Activated CD4-positive, alpha-beta T cell treated with anti-CD3 and anti-CD28 coated beads for 24 hours (primary cell): ENCODE measurements around the gene RASA4B.
A peak's percentile ranks its signal among the peaks of the same experiment; 100 is the strongest.
"Not testable (repeated sequence)": the region's sequence is repeated elsewhere in the genome, so short reads cannot be mapped to it uniquely, and the experiment has no call there.

Experiments
- DNase-seq, 2 donors: peaks; one replicate each; pipeline ENCODE4 v3.0.0-alpha.2; 2020; ENCODE audit warnings: low read depth in 2 of 2

RASA4B gene

DNA sequence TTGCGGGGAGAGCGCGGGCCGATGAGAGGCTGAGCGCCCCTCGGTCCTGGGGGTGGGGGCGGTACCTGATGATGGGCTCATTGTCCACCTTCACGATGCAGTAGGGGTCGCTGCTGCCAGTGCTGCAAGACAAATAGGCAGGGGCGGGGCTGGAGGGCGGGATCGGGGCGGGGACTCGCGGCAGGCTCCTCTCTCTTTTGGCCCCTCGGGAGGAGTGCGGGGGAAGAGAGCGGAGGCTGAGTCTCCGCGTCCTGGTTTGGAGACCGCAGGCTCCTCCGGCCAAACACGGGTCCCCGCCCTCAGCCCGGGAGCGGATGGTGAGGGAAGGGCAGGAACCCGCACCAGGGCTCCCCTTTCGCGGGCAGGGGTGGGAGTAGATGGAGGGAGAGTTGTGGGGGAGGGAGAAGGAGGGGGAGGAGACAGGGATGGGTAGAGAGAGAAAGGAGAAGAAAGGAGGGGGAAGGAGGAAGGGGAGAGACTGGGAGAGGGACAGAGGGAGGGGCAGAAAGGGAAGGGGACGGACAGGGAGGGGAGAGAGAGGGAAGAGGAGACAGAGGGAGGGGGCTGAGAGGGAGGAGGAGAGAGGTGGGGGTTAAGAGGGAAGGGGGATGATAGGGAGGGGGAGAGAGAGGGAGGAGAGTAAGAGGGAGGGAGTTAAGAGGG, 5.6 kb downstream of the RASA4B start:
- DNase-seq = not testable (repeated sequence)

DNA sequence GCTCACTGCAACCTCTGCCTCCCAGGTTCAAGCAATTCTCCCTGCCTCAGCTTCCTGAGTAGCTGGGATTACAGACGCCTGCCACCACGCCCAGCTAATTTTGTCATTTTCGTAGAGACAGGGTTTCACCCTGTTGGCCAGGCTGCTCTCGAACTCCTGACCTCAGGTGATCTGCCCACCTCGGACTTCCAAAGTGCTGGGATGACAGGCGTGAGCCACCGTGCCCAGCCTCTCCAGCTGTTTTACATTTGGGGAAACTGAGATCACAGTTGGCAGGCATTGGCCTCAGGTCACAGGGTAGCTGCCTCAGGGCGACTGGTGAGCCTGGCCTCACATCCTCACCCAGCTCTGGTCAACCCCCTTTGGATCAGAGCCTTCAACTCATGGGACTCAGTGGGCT, 7.0 kb downstream of the RASA4B start:
- not testable (repeated sequence) for DNase-seq

DNA sequence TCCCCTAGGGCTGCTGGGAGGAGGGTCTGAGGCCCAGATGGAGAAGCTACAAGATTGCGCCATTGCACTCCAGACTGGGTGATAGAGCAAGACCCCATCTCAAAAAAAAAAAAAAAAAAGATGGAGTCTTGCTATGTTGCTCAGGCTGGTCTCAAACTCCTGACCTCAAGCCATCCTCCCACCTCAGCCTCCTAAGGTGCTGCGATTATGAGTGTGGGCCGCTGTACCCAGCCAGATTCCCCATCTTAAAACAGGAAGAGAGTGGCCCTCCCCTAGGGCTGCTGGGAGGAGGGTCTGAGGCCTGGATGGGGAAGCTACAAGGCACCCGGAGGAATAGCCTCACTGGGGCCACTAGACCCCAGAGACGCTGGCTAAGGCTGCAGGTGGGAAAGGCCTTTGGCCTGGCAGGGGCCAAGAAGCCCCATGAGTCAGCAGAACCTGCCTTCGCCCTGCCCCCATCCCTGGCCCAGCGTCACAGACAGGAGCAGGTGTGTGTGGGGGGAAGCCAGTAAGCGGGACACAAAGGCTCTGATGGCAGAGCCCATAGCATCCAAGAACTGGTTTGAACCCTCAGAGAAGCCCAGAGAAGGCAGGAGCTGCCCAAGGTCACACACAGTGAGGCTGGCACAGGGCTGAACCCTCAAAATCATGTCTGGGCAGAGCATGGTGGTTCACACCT, 10.0 kb downstream of the RASA4B start:
- not testable (repeated sequence) for DNase-seq

DNA sequence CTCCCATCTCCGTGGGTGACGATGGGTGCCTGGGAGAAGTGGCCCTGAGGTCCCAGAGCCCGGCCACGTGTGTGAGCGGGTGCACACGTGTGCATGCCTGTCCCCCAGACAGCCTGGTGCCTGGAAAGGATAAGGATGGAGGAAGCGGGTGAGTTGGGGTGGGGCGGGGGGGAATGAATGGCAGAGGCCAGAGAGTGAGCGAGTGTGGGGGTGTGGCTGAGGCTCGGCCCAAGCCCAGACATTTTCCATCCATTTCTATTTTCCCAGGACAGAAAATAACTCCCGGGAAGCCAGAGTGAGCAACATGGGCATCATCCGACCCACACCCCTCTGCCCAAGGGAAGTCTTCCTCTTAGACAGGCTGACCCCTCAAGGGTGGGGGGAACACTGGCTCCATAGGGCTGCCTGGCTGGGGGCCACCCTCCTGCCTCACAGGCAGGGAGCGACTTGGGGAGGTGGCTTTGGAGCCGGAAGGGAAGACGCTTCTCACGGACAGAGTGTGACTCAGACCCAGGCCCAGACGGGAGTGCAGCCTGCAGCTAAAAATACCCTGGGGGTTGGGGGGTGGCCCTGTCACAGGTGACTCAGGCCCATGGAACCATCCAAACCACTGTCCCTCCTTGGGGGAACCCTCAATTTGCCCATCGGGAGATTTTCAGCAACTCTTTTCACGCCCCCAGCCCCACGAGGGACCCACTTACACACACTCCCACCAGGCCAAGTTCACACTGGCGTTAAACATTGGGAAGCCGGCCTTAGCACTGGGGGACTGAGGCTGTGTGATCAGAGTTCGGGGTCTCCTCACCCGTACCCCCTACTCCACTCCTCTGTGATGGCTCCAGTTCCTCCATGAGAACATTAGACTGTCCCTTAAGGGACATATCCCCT, 12.0 kb downstream of the RASA4B start:
- not testable (repeated sequence) for DNase-seq

DNA sequence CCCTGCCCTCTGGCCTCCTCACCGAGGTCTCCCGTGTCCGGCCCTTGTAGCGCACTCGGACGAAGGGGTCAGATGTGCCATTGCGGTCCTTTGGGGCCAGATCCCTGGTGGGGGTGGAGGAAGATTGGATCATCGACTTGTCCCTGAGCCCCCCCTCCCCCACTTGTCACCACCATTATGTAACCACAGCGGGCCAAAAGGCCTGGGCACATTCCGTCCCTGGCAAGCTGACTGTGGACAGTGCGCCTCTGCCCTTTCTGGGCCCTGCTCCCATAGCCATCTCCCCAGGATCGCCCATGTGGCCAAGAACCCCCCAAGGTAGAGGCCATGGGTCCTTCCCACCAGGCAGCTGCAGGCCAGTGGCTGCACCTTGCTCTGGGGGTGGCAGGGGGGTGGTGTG, 14.4 kb downstream of the RASA4B start:
- not testable (repeated sequence) for DNase-seq

DNA sequence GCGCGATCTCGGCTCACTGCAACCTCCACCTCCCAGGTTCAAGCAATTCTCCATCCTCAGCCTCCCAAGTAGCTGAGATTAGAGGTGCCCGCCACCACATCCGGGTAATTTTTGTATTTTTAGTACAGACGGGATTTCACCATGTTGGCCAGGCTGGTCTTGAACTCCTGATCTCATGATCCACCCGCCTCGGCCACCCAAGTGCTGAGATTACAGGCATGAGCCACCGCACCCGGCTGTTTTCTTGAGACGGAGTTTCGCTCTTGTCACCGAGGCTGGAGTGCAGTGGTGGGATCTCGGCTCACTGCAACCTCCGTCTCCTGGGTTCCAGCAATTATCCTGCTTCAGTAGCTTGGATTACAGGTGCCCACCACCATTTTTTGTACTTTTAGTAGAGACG, 19.3 kb downstream of the RASA4B start:
- not testable (repeated sequence) for DNase-seq

DNA sequence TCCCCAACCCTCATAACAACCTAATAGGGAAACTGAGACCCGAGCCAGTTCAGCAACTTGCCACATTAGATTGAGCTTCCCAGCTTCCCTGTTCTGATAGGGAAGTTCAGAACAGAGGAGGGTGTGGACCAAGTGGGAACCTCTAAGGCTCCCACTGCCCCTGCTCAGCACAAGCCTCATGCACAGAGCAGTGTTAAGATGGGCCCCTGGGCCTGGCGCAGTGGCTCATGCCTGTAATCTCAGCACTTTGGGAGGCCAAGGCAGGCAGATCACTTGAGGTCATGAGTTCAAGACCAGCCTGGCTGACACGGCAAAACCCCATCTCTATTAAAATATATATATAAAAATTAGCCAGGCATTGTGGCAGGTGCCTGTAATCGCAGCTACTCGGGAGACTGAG, 20.3 kb downstream of the RASA4B start:
- DNase-seq = not testable (repeated sequence)

DNA sequence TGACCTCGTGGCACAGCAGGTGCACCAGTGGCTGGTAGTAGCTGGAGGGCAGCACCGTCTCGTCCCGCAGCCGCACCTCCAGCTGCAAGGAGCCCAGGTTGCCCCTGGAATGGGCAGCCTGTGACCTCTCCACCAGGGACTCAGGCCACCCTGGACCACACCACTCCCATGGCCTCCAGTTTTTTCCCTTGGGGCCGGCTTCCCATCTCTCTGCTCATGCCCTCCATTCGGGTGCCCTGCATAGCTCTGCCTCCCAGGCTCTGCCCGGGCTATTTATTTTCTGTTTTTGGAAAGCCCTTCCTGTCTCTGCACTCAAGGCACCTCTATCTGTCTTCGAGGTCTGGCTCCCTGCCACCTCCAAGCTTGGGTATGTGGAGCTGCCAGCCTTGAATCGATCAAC, 20.7 kb downstream of the RASA4B start:
- not testable (repeated sequence) for DNase-seq

DNA sequence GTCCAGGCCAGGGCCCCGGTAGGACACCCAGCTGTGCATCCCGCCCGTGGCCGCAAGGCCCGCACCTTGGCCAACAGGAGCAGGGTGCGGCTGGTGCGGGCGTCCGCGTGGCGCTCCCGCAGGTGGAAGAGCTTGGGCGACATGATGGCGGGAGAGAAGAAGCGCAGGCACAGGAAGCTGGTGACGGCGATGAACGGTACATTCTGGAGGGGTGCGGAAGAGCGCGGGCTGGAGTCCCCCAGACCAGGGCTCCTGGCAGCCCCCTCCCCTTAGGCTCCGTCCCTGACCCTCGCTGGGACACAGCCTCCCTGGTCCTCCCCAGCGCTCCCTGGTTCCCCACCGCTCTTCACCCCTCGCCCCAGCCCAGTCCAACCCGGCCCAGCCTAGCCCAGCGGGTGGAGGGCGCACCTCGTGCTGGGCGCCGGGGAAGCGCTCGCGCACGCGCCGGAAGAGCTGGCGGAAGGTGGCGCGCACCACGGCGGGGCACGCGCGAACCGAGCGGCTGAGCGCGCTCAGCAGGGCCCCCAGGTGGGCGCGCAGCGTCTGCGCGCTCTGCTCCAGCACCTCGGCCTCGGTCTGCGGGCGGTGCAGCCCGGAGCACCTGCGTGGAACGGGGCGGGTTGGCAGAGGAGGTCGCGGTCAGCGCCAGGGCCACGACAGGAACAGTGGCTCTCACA, 23.0 kb downstream of the RASA4B start:
- DNase-seq = not testable (repeated sequence)

DNA sequence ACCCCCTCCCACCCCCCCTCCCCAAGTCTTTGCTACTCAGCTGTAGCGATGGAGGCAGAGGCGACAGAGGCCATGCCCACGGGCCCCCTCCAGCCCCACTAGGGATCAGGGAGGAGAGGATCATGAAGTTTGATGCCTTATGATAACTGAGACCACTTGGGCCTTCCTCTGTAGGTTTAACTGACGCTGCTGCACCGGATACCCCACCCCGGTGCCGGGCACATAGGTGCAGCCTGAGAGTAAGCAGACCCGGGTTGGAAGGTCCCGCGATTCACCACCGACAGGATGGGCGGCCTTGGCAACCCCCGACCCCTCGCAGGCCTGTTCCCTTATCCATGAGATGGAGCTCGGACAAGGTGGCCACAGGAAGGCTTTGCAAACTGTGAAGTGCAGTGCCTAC, 23.6 kb downstream of the RASA4B start:
- DNase-seq = not testable (repeated sequence)

DNA sequence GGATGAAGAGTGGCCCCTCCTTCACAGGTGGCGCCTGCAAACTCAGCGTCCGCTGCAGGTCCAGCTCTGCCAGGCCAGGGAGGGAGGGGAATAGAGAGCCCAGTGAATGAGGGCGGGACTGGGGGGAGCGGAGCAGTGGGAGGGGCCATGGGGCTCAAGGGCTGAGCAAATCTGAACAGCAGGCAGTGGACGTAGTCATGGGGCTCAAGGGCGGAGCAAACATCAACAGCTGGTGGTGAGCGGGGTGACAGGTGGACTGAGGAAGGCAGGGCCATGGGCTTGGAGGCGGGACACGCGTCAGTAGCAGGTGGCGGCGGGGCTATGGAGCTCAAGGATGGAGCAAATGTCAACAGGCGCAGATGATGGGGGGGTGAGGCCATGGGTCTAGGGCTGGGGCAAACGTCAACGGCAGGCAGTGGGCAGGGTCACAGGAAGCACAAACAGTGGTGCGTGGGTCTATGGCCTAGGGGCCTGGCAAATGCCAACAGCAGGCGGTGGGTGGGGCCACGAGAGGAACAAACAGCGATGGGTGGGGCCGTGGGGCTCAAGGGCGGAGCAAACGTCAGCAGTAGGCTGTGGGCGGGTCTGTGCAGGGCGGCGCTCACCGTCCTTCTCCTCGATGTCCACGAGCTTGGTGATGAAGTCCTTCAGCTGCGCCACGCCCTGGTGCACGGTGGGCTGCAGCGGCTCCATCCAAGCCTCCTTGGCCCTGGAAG, 24.2 kb downstream of the RASA4B start:
- not testable (repeated sequence) for DNase-seq

DNA sequence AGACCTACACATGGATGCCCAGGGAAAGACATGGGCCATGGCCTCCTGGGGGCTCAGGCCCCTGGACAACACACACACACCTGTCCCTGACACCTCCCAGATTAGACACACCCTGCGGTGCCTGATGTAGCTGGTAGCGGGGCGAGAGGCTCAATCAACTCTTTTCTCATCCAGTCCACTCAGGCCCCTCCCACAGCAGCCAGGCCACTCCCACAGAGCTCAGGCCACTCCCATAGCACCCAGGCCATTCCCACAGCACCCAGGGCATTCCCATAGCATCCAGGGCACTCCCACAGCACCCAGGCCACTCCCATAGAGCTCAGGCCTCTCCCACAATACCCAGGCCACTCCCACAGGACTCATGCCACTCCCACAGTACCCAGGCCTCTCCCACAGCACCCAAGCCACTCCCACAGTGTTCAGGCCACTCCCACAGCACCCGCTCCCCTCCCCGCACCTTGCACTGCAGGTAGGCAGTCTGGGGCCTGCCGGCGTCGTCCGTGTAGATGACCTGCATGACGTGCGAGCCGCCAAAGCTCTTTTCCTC, 27.0 kb downstream of the RASA4B start:
- peak in 1 of 2 donors; percentile 57 for DNase-seq

DNA sequence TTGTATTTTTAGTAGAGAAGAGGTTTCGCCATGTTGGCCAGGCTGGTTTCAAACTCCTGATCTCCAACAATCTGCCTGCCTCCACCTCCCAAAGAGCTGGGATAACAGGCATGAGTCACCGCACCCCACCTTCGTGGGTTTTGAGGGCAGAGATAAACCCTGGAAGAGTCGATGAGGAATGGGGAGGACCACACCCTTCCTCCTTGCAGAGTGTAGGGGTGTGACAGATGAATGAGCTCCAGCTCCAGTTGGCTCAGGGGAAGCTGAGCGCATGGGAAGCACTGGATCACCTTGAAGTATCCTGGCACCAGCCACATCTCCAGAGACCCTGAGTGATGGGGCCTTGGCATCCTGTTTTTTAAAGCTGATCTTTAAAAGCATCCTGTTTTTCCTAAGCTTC, 33.3 kb downstream of the RASA4B start:
- not testable (repeated sequence) for DNase-seq

DNA sequence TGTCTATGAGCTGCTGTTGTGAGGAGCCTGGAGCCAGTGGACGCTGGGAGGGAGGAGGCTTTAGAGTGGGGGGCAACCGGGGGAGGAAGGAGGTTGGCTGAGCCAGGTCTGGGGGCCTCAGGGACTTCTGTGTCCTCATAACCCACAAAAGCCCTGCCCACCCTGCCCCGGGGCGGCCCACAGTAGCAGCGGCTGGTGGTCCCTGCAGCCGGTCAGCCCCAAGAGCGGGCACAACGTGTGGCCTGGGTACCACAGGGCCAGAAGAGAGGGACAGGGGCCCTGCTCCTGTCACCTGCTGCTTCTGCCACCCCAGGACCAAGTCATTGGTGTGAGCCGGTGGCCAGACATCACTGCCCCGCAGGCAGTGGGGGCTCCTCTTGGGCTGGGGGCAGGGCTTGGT, 35.6 kb downstream of the RASA4B start:
- not testable (repeated sequence) for DNase-seq

DNA sequence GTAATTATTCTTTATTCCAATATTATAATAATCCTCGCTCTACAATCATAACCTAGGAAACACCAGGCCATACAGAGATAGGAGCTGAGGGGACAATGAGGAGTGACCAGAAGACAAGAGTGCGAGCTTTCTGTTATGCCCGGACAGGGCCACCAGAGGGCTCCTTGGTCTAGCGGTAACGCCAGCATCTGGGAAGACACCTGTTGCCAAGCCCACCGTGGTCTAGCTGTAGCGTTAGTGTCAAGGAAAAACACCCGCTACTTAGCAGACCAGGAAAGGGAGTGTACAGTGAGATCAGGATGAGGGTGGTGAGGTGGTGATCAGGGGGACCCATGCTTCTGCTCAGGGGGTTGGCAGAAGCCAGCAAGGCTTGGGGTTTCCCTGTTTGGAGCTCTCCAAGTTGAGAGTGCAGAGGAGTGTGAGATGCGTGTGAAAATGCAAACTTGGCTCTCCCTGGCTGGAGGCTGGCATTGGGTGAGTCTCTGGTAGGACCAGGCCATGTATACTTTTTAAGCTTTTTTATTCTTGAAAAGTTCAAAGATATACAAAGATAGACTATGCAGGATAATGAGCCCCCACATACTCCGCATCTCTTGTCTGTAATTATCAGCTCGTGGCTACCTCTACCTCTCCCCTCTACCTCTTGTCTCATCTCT, 37.5 kb downstream of the RASA4B start:
- DNase-seq = not testable (repeated sequence)

DNA sequence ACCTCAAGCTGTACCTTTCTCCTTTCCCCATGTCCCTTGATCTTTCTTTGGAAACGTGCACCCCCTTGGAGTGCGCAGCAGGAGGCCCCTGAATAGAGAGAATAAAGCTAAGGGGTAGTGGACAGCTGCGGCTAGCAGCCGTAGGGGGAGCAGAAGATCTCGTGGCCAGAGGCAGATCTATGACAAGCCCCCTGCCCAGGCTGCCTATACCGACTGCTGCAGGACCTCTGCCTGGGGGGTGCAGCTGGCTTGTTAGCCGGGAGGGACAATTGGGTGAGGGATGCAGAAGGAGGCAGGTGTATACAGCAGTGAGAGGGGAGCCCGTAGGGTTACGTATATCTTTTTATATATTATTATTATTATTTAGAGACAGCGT, 38.4 kb downstream of the RASA4B start:
- DNase-seq = not testable (repeated sequence)

DNA sequence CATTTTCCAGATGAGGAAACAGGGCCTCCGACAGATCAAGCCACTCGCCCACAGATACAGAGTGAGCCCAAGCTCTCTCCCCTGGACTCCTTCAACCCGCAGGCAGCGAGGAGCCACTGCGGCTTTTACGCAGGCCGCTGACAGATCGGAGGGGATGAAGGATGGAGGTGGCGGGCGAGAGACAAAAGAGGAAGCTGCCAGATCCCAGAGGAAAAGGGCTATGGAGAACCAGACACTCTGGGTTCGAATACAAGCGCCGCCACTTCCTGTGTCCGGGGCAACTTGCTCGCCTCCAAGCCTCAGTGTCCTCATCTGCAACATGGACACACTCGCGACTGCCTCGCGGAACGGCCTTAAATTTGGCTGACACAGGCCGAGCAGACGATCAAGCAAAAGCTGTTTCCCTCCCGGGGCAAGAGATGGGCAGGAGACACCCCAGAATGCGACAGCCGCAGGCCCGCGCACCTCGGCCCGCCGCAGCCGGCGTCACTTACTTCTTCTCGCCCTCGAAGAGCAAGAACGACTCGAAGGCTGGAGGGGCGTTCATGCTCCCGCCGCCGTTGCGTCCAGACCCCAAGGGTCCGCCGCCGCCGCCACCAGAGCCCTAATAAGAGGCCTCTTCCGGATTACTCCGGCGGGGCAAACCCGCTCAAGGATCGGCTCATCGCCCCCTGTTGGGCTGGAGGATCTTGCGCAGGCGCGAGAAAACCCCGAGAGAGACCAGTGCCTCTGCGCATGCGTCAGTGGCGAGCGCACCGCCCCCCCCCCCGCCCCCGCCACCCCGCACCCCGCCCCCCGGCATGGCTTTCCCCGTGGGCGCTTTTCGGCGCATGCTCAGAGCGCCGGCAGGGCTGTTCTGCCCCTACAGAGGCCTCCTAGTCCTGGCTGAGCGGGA, 39.0 kb downstream of the RASA4B start, which contains the start of gene POLR2J:
TSS of gene POLR2J (minus strand) at position 609 of the 895 bp plus-strand sequence. CDS start at position 547, 62 bp downstream.
- DNase-seq = peak; percentile 76 to 97

DNA sequence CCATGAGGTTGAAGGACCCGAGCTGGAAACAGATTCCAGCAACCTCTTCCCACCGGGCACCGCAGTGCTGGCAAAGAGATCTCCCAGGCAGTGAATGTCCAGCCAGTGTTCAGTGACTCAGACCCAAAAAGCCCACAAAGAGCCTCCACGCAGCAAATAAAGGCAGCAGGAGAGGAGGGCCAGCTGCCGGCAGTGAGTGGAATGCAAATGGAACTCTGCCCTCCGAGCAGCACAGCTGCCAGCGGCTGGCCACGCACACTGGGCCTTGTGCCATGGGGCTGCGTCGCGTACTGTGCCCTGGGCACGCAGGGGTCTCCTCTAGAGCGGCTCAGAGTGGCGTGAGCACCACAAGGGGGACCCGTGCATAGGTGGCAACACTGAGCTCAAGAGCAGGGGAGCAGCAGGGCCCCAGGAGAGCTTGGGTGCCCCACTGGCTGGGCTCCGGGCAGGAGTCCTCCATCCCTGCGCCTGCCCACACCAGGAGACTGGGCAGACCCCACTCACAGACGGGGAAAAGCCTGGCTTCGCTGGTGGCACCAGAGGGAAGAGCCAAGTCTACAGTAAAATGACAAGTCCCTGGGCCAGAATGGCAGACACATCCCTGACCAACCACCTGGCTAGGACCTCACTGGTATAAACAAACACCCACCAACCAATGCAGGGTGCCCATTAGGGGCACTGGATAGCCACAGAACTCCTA, 42.7 kb downstream of the RASA4B start:
- DNase-seq = not testable (repeated sequence)
